Transverse colon (tissue), 4 donors: ENCODE results near the gene MRPS18A.

ENCODE experiments used
- CTCF ChIP-seq, 5 experiments: fragments of 200-600 bp in 3 of 5; fragments of 450-650 bp in 2 of 5; sonication (generic) in 3 of 5; IDR thresholded peaks; 1 replicate in 2 of 5; 2 replicates in 3 of 5; pipeline ENCODE4 v1.5.1; 2016 to 2017; ENCODE audit warnings: antibody characterized with exemption in 5 of 5, inconsistent platforms in 3 of 5, mild to moderate bottlenecking in 2 of 5, moderate library complexity in 1 of 5
- EP300 ChIP-seq: sonication (generic); formaldehyde crosslinking; IDR thresholded peaks from one replicate; pipeline ENCODE4 v1.6.1; 2017; ENCODE audit warnings: antibody characterized with exemption, low read depth
- POLR2A ChIP-seq: fragments of 450-650 bp; IDR thresholded peaks from one replicate; pipeline ENCODE4 v1.6.1; 2016; ENCODE audit warnings: antibody characterized with exemption, mild to moderate bottlenecking, moderate library complexity
- POLR2AphosphoS5 ChIP-seq, 3 donors: sonication (generic); formaldehyde crosslinking; IDR thresholded peaks; one replicate each; pipeline ENCODE4 v1.6.1; 2016; ENCODE audit warnings: antibody characterized with exemption in 3 of 3

- no peak for TF ChIP-seq CTCF (IDR thresholded peaks at IDR 0.05)
- TF ChIP-seq POLR2A, result no peak
- no peak for TF ChIP-seq POLR2AphosphoS5 (IDR thresholded peaks at IDR 0.05)
- no peak for TF ChIP-seq EP300
Observed at GRCh38 chr6:43683708-43684455, 3.7 kb downstream of the MRPS18A start.
